Stimulated activated CD4-positive, alpha-beta T cell treated with anti-CD3 and anti-CD28 coated beads, TNF-alpha, amount 100 ng/mL, for 1 hour (primary cell): Measurements from ENCODE around the gene ICE1.

Source experiments
- DNase-seq, 3 donors: peaks; one replicate each; pipeline ENCODE4 v3.0.0-alpha.2; 2020; ENCODE audit warnings: low read depth in 3 of 3, low spot score in 1 of 3

ICE1 gene

DNA sequence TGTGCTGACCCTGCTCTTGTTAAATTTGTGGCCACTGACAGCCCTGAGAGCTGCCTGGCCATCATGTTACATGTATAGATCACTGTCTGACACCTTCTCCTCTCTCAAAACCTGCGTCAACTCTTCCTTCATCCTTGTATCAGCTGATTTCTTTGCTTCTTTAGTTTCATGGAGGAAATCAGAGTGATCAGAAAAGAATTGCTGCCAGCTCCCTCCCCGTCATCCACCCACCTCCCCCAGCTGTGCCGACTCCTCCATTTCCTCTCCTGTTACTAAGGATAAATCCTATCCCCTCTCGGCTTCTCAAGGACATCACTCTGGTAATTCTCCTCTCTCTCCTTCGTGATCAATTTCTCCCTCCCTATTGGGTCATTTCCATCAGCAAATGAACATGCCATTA is 108.9 kb downstream of the ICE1 start:
- DNase-seq: no peak

DNA sequence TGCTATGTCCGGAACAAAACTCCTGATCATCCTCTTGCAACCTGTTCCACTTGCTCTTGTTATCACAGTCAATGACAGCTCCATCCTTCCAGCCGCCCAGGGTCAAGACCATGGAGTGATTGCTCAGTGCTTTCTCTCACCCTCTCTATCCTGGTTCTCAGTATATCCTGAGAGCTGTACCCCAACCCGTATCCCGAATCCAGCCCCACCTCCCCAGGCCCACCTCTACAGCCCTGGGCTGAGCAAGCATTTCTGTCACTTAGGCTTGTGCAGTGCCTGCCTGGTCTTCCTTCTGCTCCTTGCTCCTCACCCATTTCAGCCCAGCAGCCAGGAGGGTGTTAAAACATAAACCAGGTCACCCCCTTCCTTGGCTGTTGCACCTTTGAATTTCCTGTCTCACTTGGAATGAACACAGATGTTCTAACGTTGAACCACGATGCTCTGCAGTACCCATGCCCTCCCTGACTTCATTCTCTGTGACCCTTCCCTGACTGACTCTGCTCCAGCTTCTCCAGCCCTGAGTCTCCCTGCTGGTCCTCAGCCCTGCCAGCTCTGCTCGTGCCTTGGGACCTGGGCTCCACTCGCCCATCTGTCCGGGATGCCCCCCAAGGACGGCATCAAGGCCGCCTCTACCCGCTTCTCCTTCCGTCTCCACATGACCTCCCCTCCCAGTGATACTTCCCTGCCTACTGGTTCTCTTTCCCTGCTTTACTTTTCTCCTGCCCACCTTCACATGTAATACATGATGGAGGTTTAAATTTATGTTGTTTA is 110.0 kb downstream of the ICE1 start:
- DNase-seq: no peak

- DNase-seq: no peak
Measured at GRCh38 chr5:5533927-5534326, 111.5 kb downstream of the ICE1 start.

- no peak for DNase-seq
Measured at GRCh38 chr5:5534333-5534732, 111.9 kb downstream of the ICE1 start.

- no peak for DNase-seq
Measured at GRCh38 chr5:5536871-5537270, 114.4 kb downstream of the ICE1 start.

DNA sequence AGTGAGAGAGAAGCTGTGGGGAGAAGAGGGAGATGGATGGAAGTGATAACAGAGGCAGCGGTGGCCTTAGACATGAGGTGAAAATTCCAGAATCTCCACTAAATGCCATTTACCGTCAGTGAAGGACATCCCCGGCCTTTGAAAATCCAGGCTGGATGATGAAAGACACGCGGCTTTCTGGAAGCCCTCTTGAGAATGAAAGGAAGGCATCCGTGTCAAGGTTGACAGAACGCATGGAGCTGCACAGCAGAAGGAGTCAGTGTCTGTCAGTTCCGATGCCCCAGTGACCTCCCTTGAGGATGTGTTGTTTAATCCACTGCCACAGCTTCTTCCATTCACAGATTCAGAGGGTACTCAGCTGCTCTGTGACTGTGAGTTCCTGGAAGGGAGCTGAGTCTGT is 114.9 kb downstream of the ICE1 start:
- DNase-seq: no peak

- no peak for DNase-seq
Measured at GRCh38 chr5:5539590-5539989, 117.1 kb downstream of the ICE1 start.
